MM.1S (cell line): ENCODE data around the gene C21orf58.
A peak's percentile ranks its signal among the peaks of the same experiment; 100 is the strongest.

Experiments used
- DNase-seq: peaks from one replicate; pipeline ENCODE4 v3.0.0-alpha.2; 2015
- H2AFZ ChIP-seq: fragments of 300-600 bp; sonication (generic); 2 replicates; pipeline ENCODE4 v1.6.0; 2016; ENCODE audit warnings: antibody characterized with exemption, low read length
- H3F3A ChIP-seq: fragments of 300-600 bp; sonication (generic); 2 replicates; pipeline ENCODE4 v1.6.1; 2016; ENCODE audit warnings: mild to moderate bottlenecking, antibody characterized with exemption, low read length, moderate library complexity, mixed read lengths; ENCODE audit not compliant: insufficient read depth
- H3K27ac ChIP-seq: fragments of 300-600 bp; sonication (generic); 2 replicates; pipeline ENCODE4 v1.5.1; 2016; ENCODE audit warnings: mild to moderate bottlenecking, low read length
- H3K27me3 ChIP-seq: fragments of 300-600 bp; sonication (generic); replicated peaks from 2 replicates; pipeline ENCODE4 v1.6.0; 2016; ENCODE audit warnings: low read length; ENCODE audit not compliant: insufficient read depth
- H3K36me3 ChIP-seq: fragments of 300-600 bp; sonication (generic); replicated peaks from 2 replicates; pipeline ENCODE4 v1.6.1; 2016; ENCODE audit warnings: mild to moderate bottlenecking, low read length, mixed read lengths; ENCODE audit not compliant: insufficient read depth
- H3K4me1 ChIP-seq: fragments of 300-600 bp; sonication (generic); 2 replicates; pipeline ENCODE4 v1.6.1; 2016; ENCODE audit warnings: low read length, mixed read lengths
- H3K4me2 ChIP-seq: fragments of 300-600 bp; sonication (generic); 2 replicates; pipeline ENCODE4 v1.6.0; 2016; ENCODE audit warnings: low read depth, low read length
- H3K4me3 ChIP-seq: fragments of 300-600 bp; sonication (generic); 2 replicates; pipeline ENCODE4 v1.5.1; 2016; ENCODE audit warnings: low read length, mixed read lengths
- H3K79me2 ChIP-seq: fragments of 300-600 bp; sonication (generic); 2 replicates; pipeline ENCODE4 v1.6.1; 2016; ENCODE audit warnings: mixed run types, low read length, mixed read lengths
- H3K9ac ChIP-seq: fragments of 300-600 bp; sonication (generic); 2 replicates; pipeline ENCODE4 v1.6.1; 2016; ENCODE audit warnings: low read length, mixed read lengths
- H3K9me2 ChIP-seq: fragments of 300-600 bp; sonication (generic); replicated peaks from 2 replicates; pipeline ENCODE4 v1.6.1; 2016; ENCODE audit warnings: mild to moderate bottlenecking, low read length, mixed read lengths; ENCODE audit not compliant: insufficient read depth
- H3K9me3 ChIP-seq: fragments of 300-600 bp; sonication (generic); replicated peaks from 2 replicates; pipeline ENCODE4 v1.6.1; 2016; ENCODE audit warnings: mild to moderate bottlenecking, low read length, mixed read lengths; ENCODE audit not compliant: insufficient read depth
- H4K20me1 ChIP-seq: fragments of 300-600 bp; sonication (generic); 2 replicates; pipeline ENCODE4 v1.6.1; 2016; ENCODE audit warnings: mild to moderate bottlenecking, low read length, moderate library complexity, mixed read lengths; ENCODE audit not compliant: insufficient read depth
- CTCF ChIP-seq: fragments of 300-600 bp; sonication (generic); IDR thresholded peaks from 2 replicates; pipeline ENCODE4 v1.5.1; 2016; ENCODE audit warnings: antibody characterized with exemption, low read length, mixed read lengths
- EZH2 ChIP-seq: fragments of 300-600 bp; sonication (generic); optimal IDR thresholded peaks from 2 replicates; pipeline ENCODE3; 2017; ENCODE audit warnings: low read depth, mild to moderate bottlenecking, antibody characterized with exemption, low read length, mixed read lengths
- EZH2phosphoT487 ChIP-seq: fragments of 300-600 bp; sonication (generic); IDR thresholded peaks from 2 replicates; pipeline ENCODE4 v1.6.1; 2018; ENCODE audit warnings: antibody characterized with exemption, low read length

Gene C21orf58

GRCh38 chr21:46361176-46361575 is 37.5 kb upstream of the C21orf58 start:
- no peak overlapping the region for H3K27ac ChIP-seq
- no peak overlapping the region for H3K4me2 ChIP-seq
- H3K27me3 ChIP-seq: no peaks in the 10 kb centered on the region
- H3K79me2 ChIP-seq: peaks cover 50% of the 10 kb centered on the region
- peaks cover 22% of the 10 kb centered on the region for H3F3A ChIP-seq
- no peaks in the 10 kb centered on the region for H3K9me2 ChIP-seq
- H3K4me3 ChIP-seq: no peak overlapping the region
- peaks cover 22% of the 10 kb centered on the region for H3K4me1 ChIP-seq
- no peak overlapping the region for H2AFZ ChIP-seq
- H4K20me1 ChIP-seq: no peaks in the 10 kb centered on the region
- no peak overlapping the region for H3K9ac ChIP-seq
- H3K36me3 ChIP-seq: peaks cover 23% of the 10 kb centered on the region
- no peaks in the 10 kb centered on the region for H3K9me3 ChIP-seq
- TF ChIP-seq EZH2phosphoT487 (no peak), EZH2 (no peak), CTCF (no peak)
- DNase-seq: no peak

GRCh38 chr21:46357684-46358425 is 34.2 kb upstream of the C21orf58 start:
- Histone ChIP-seq H3K79me2 (peaks cover 26% of the 10 kb centered on the region), H3K9me3 (no peaks in the 10 kb centered on the region), H3K4me1 (peaks cover 34% of the 10 kb centered on the region), H4K20me1 (no peaks in the 10 kb centered on the region), H3F3A (peaks cover 31% of the 10 kb centered on the region), H3K36me3 (peaks cover 18% of the 10 kb centered on the region), H3K27ac (peak overlapping the region; percentile 74; the same call in 1 of the 2 replicates), H3K9me2 (no peaks in the 10 kb centered on the region), H2AFZ (no peak overlapping the region), H3K9ac (no peak overlapping the region), H3K4me2 (peak overlapping the region; percentile 89), H3K27me3 (no peaks in the 10 kb centered on the region), H3K4me3 (peak overlapping the region; percentile 41; the same call in 1 of the 2 replicates)
- DNase-seq: no peak
- TF ChIP-seq EZH2 (no peak), CTCF (no peak), EZH2phosphoT487 (no peak)

GRCh38 chr21:46357335-46357604 is 33.6 kb upstream of the C21orf58 start:
- Histone ChIP-seq H3K9me3 (no peaks in the 10 kb centered on the region), H3K79me2 (peaks cover 22% of the 10 kb centered on the region), H4K20me1 (no peaks in the 10 kb centered on the region), H3K9me2 (no peaks in the 10 kb centered on the region), H3K27ac (peak overlapping the region; percentile 74), H3K4me2 (peak overlapping the region; percentile 89), H3K9ac (peak overlapping the region; percentile 23; the same call in 1 of the 2 replicates), H2AFZ (peak overlapping the region; percentile 14; the same call in 1 of the 2 replicates), H3K27me3 (no peaks in the 10 kb centered on the region), H3K36me3 (peaks cover 18% of the 10 kb centered on the region), H3K4me1 (peaks cover 34% of the 10 kb centered on the region), H3F3A (peaks cover 31% of the 10 kb centered on the region), H3K4me3 (peak overlapping the region; percentile 41)
- peak; percentile 64 for DNase-seq
- no peak for TF ChIP-seq CTCF
- TF ChIP-seq EZH2phosphoT487: no peak
- TF ChIP-seq EZH2: no peak
